Activated CD8-positive, alpha-beta memory T cell treated with anti-CD3 and anti-CD28 coated beads, Interleukin-2, amount 50 U/mL, for 48 hours (primary cell): Measurements from ENCODE around the gene CDH9.

ENCODE experiments used
- DNase-seq: peaks from one replicate; pipeline ENCODE4 v3.0.0-alpha.2; 2020

Gene CDH9, protein sequence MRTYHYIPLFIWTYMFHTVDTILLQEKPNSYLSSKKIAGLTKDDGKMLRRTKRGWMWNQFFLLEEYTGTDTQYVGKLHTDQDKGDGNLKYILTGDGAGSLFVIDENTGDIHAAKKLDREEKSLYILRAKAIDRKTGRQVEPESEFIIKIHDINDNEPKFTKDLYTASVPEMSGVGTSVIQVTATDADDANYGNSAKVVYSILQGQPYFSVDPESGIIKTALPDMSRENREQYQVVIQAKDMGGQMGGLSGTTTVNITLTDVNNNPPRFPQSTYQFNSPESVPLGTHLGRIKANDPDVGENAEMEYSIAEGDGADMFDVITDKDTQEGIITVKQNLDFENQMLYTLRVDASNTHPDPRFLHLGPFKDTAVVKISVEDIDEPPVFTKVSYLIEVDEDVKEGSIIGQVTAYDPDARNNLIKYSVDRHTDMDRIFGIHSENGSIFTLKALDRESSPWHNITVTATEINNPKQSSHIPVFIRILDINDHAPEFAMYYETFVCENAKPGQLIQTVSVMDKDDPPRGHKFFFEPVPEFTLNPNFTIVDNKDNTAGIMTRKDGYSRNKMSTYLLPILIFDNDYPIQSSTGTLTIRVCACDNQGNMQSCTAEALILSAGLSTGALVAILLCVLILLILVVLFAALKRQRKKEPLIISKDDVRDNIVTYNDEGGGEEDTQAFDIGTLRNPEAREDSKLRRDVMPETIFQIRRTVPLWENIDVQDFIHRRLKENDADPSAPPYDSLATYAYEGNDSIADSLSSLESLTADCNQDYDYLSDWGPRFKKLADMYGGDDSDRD

DNA sequence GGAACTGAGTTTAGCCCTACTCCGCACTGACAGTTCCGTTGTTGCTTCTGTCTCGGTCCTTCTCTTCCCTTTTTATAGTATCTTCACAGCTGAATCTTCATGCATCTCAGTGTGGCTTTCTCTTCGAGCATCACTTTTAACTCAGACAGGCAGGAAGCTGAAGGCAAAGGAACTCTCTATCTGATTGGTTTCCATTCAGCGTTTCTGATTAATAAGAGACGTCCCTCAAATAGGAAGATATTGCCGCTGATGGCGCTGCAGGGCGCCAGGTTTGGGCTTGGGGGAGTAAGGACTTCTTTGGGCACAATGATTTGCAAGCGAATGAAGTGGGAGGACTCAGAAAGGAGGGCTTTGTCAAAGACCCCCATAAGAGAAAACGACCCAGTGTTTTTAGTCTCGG lies at the start of gene CDH9:
Gene CDH9 (minus strand): TSS at position 111 of the 400 bp plus-strand sequence. CDS start 50,253 bp downstream, outside the sequence.
- no peak for DNase-seq

GRCh38 chr5:27087747-27088146 lies 49.4 kb upstream of the CDH9 start:
- no peak for DNase-seq

GRCh38 chr5:27083449-27084415 lies 45.3 kb upstream of the CDH9 start:
- DNase-seq: no peak

DNA sequence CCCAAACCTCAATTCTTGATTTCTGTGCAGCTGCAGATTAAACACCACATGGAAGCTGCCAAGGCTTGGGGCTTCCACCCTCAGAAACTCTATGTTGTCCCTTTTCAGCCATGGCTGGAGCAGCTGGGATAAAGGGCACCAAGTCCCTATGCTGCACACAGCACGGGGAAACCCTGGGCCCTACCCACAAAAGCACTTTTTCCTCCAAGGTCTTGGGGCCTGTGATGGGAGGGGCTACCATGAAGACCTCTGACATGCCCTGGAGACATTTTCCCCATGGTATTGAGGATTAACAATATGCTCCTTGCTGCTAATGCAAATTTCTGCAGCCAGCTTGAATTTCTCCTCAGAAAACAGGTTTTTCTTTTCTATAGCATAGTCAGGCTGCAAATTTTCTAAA lies 41.8 kb upstream of the CDH9 start:
- DNase-seq: no peak

GRCh38 chr5:27062451-27062850 lies 24.1 kb upstream of the CDH9 start:
- no peak for DNase-seq

- DNase-seq: no peak
These were observed 10.1 kb upstream of the CDH9 start for GRCh38 chr5:27048510-27048909.

- DNase-seq: no peak
These were observed 3.0 kb upstream of the CDH9 start for GRCh38 chr5:27041372-27041771.

DNA sequence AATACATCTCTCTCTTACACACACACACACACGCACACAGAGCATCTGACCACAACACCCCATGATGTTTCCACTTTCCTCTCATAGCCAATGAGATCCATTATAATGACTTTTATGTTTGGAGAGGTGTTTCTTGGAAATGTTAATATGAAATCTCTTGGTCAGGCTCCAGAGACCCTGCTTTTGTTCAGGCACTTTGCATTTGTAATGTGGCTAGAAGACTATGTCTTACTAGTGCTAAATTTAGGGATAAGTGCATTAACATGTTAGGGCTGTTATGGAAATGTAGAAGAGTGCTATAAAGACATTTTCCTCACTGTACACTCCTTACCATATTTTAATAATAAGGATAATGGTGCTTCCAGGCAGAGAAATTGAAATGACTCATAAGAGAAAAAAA lies 3.8 kb downstream of the CDH9 start:
- DNase-seq: no peak

DNA sequence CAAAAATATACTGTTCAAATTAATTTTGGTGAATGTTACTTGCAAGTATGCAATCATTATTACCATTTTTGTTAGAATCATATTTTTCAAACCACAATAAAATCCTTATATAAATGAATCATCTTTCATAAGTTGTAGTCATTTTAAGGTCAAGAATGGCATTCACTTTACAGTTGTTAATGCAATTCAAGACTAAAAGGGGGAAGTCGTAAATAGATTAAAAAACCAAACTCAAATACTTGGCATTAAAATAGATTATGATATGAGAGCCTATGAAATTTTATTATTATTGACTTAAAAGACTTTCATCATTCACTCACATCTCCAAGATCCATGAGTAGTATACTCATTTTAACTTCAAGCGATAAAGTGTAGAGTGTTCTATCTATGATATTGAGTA lies 11.6 kb downstream of the CDH9 start:
- no peak for DNase-seq

- no peak for DNase-seq
These were observed 12.3 kb downstream of the CDH9 start for GRCh38 chr5:27026063-27026462.

GRCh38 chr5:27021471-27021870 lies 16.9 kb downstream of the CDH9 start:
- DNase-seq: no peak

DNA sequence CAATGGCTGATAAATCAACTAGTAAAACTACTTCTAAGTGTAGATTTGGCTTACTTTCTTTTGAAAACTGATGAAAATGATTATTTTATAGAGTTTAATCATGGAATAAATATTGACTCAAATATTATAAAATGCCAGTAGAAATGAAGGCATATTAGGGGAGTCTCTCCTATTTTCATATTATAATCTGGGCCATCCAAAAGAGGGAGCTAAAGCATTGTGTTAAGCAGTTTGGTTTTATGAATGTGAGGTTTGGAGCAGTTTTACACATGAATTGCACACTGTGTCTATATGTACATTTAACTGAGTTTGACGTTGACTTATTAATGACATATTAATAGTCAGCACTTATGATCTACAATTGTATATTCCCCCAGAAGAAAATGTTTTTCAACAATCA lies 17.4 kb downstream of the CDH9 start:
- no peak for DNase-seq

DNA sequence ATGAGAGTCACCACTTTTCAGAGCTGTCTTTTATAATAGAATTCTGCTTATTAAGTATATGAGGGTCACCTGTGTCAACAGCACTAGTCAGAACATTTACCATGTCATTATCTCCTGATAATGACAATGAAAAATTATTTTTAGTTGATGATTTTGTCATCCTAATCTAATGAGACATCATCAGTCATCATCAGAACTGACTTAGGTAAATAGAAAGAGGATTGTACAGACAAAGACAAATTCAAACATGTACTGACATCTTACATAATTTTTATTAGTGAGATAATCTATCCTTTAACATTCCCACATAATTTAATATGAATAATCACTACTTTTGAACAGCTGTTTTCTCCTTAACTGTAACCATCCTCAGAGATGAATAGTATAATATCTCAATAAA lies 22.6 kb downstream of the CDH9 start:
- DNase-seq: no peak

DNA sequence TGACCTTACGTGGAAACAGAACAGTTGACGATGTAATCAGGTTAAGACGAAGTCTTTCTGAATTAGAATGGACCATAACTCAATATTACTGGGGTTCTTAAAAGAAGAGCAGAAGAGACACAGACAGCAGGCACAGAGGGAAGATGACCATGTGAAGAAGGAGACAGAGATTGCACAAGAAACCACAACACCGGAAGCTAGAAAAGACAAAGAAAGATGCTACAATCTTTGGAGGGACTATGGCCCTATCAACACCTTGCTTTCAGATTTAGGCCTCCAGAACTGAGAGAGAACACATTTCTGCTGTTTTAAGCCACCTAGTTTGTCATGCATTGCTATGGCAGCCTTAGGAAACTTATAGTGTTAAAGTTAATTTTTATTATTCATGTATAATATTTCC lies 27.1 kb downstream of the CDH9 start:
- DNase-seq: no peak

DNA sequence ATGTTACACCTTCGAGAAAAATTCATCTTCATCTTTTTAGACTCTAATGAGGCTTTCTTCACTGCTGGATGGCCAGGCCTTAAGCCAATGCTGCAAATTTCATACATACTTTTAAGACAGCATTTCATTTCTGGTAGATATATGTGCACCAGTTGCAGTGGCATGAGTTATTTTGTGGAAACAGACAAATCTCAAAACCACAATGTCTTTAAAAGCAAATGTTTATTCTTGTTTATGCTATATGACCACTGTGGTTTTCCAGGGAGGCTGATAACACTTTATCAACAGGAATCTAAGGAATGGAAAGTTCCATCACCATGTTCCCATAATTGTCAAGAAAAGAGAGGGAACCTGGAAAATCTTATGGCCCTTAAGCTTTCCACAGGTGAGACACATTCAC lies 27.7 kb downstream of the CDH9 start:
- DNase-seq: no peak

DNA sequence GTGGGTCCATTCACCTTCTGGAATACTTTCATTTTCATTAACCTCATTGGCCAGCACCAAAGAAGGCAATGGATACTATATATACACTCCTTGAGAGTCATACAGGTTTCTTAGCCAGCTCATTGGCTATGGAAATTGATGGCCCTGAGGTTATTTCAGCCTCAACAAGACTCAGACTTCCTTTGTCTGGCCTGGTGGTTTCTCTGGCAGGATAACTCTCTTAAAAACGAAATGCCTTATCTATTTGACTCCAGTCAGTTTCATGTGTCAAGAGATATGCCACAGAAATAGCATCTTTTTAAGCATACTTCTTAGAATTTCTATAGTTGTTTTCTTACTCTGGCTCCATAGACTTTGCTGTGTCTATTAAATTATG lies 28.9 kb downstream of the CDH9 start:
- no peak for DNase-seq

GRCh38 chr5:27008604-27009539 lies 29.5 kb downstream of the CDH9 start:
- no peak for DNase-seq

- no peak for DNase-seq
These were observed 31.3 kb downstream of the CDH9 start for GRCh38 chr5:27007121-27007520.

- no peak for DNase-seq
These were observed 51.4 kb downstream of the CDH9 start for GRCh38 chr5:26986985-26987384.

DNA sequence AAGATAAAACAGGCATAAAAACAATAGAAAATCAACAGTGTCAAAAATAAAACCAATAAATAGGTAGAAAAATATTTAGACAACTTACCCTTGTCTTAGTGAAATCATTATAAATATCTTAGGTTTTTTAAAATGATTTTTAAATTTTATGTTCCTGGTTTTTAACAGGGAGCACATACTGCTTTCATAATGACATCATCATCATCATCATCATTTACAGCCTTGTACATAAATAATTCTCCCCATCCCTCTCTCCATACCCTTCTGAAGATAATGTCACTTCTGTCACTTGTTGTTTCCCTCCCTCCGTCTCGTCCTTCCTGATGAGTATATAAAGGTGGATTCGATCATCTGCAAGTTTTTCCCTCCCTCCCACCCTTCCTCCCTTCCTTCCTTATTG lies 56.6 kb downstream of the CDH9 start:
- no peak for DNase-seq

DNA sequence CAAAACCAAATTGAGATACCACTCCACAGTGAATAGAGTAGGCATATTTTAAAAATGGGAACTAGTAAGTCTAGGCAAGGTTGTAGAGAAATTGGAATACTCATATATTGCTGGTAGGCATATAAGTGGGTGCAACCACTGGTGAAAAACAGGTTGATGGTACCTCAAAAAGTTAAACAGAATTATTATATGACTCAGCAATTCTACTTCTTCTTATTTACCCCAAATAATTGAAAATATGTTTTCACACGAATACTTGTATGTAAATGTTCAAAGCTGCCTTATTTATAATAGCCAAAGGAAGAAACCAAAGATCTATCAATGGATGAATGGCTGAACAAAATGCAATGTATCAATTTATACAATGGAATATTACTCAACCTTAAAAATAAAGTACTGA lies 79.1 kb downstream of the CDH9 start:
- no peak for DNase-seq

DNA sequence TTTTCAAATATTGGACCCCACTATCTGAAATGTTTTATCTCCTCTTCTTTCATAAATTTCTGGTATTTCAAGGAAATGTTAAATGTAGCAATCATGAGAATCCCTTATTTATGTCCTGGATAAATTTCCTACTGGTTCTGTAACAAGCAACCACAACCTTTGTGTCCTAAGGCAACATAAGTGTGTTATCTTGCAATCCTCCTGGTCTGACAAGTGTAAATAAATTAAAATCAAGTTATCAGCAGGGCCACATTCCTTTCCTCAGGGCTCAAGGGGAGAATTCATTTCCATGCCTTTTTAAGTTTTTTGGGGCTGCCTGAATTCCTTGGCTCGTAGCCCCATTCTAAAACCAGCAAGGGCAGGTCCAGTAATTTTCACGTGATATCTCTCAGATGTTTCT lies 83.2 kb downstream of the CDH9 start:
- no peak for DNase-seq
